ENCODE data around the gene TEAD4.

The TEAD4 gene

GRCh38 chr12:2959192-2959504, at the start of gene TEAD4:
TSS of gene TEAD4 (plus strand) at chr12:2959397.
- peak; percentile 58 for DNase-seq

- DNase-seq = no peak
These were observed 47.0 kb upstream of the TEAD4 start for GRCh38 chr12:2912216-2912575.

- no peak for DNase-seq
These were observed 39.9 kb upstream of the TEAD4 start for GRCh38 chr12:2919249-2919648.

GRCh38 chr12:2922329-2922728, 36.9 kb upstream of the TEAD4 start:
- DNase-seq = no peak

GRCh38 chr12:2923057-2923456, 36.1 kb upstream of the TEAD4 start:
- DNase-seq = no peak

GRCh38 chr12:2924019-2924418, 35.2 kb upstream of the TEAD4 start:
- no peak for DNase-seq

- DNase-seq = no peak
These were observed 33.7 kb upstream of the TEAD4 start for GRCh38 chr12:2925322-2925995.

GRCh38 chr12:2930865-2931264, 28.3 kb upstream of the TEAD4 start:
- DNase-seq = no peak

- no peak for DNase-seq
These were observed 25.6 kb upstream of the TEAD4 start for GRCh38 chr12:2933586-2933985.

GRCh38 chr12:2934371-2934770, 24.8 kb upstream of the TEAD4 start:
- DNase-seq = no peak

GRCh38 chr12:2936301-2936700, 22.9 kb upstream of the TEAD4 start:
- no peak for DNase-seq

- DNase-seq = no peak
These were observed 21.7 kb upstream of the TEAD4 start for GRCh38 chr12:2937500-2937899.

- DNase-seq = no peak
These were observed 20.0 kb upstream of the TEAD4 start for GRCh38 chr12:2939191-2939590.

GRCh38 chr12:2940564-2940963, 18.6 kb upstream of the TEAD4 start:
- DNase-seq = no peak

GRCh38 chr12:2941524-2941923, 17.7 kb upstream of the TEAD4 start:
- no peak for DNase-seq

GRCh38 chr12:2944401-2945047, 14.7 kb upstream of the TEAD4 start:
- peak; percentile 7 for DNase-seq

GRCh38 chr12:2949411-2949810, 9.8 kb upstream of the TEAD4 start:
- DNase-seq = no peak

- DNase-seq = no peak
These were observed 3.3 kb upstream of the TEAD4 start for GRCh38 chr12:2955888-2956287.

- DNase-seq = no peak
These were observed 1.3 kb upstream of the TEAD4 start for GRCh38 chr12:2957816-2958431.

- peak; percentile 52 for DNase-seq
These were observed 585 bp upstream of the TEAD4 start for GRCh38 chr12:2958432-2959191.

- peak; percentile 58 for DNase-seq
These were observed 550 bp downstream of the TEAD4 start for GRCh38 chr12:2959505-2960389.

- DNase-seq = no peak
These were observed 1.3 kb downstream of the TEAD4 start for GRCh38 chr12:2960390-2960956.

Data from NCI-H510A (cell line).